GM19452 (cell line): ENCODE measurements around the gene GARIN5A.

Experiments used
- ATAC-seq: cut with Tn5 transposase; IDR thresholded peaks from one replicate; pipeline ENCODE4 v1.9.1; 2021; ENCODE audit not compliant: unreplicated experiment

The GARIN5A gene

DNA sequence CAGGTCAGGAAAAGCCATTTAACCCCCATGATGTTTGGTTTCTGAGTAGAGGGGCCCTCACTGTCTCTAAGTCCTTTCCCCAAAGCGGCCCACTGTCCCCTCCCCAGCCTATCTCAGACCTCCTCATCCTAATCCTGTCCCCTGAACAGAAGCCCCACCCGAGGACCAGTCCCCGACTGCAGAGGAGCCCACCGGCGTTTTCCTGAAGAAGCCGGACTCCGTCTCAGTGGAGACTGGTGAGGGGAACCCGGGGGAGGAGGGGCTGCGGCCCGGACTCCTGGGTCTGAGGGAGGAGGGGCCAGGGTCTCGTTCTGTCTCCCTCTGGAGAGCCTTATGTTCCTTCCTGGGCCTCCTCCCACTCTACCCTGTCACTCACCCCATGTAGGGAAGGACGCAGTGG lies 41.0 kb downstream of the GARIN5A start:
- ATAC-seq: no peak

DNA sequence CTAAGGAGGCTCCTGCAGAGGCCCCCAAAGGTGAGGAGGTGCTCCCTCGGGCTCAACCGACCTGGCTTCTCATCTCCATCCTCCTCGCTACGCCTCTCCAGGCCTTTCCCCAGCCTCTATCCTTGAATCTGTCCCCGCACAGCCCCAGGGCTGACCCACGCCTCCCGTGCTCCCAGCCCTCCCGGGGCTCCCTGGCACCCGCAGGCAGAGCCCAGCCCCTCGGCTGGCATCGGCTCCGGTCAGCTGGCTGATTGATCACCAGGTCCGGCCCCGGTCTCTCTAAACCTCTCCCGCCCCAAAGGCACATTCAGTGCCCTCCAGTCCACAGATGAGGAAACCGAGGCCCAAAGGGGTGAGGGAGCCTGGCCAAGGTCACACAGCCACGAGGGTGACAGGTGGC lies 41.4 kb downstream of the GARIN5A start:
- no peak for ATAC-seq

DNA sequence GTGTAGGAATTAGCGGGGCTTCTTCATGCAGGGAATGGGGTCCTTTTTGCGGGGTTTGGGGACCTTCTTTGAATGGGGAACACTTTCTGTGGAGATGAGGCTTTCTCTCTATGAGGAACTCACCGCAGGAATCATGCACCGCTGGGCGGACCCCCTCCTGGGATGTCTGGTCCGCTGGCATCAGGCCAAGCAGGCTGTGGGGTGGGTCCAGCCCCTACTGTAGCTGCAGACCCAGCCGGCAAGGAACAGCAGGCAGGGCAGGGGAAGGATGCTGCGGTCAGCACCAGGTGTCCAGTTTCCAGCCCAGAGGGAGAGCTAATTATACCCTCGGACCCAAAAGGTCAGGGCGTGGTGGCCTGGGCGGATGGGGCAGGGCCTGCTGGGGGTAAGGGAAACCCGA lies 42.1 kb downstream of the GARIN5A start:
- ATAC-seq: no peak

DNA sequence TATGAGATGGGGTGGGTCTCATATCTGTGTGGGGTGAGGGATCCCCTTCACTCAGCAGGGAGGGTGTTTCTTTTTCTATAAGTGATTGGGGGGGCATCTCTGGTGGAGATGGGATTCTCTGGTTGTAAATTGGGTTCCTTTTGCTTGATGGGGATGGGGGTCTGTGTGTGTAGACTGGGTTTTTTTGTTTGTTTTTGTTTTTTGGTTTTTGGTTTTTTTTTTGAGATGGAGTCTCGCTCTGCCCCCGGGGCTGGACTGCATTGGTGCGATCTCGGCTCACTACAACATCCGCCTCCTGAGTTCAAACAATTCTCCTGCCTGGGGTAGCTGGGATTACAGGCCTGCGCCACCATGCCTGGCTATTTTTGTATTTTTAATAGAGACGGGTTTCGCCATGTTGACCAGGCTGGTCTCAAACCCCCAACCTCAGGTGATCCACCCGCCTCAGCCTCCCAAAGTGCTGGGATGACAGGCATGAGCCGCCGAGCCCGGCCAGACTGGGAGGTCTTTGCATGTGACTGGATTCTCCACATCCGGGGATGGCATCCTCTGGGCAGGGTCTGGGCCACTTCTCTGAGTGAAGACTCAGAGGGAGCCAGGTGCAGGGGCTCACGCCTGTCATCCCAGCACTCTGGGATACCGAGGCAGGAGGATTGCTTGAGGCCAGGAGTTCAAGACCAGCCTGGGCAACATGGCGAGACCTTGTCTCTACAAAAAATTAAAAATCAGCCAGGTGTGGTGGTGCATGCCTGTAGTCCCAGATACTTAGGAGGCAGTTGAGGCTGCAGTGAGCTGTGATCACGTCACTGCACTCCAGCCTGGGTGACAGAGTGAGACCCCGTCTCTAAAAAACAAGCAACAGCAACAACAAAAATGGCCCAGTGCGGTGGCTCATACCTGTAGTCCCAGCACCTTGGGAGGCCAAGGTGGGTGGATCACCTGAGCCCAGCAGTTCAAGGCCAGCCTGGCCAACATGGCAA lies 43.2 kb downstream of the GARIN5A start:
- ATAC-seq: no peak

DNA sequence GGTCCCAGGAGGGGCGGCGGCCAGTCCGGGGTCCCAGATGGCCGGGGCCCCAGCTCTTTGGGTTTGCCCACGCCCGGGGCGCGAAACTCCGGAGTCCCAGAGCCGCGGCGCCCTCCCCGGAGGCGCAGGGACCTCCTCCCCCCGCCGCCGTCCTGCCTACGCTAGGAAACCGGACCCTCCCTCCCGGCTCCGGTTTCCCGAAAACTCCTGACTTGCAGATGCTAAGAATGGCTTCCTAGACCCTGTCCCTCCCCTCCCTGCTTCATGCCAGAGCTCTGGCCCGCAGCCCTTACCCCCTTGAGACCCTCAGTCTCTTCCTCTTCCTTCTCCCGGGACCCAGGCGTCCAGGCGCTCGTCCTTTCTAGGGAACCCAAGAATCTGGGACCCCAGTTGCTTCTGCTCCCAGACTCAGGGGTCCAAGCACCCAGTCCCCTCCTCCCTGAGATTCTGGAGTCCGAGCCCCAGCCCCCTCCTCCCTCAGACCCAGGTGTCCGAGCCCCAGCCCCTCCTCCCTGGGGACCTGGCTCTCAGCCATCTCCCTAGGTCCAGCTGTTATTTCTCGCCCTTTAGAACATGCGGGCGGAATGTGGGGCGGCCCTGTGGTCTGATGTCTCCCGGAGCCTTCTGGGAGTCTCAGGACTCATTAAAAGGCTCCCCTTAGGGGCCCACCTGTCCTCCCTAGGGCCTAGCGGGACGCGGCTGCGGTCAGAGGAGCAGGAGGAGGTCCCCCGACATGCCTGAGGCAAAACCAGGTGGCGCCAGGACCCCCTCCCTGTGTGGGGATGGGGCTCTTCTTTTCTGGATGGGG lies 44.2 kb downstream of the GARIN5A start, which contains the start of gene MYBPC2:
MYBPC2 (plus strand) TSS at position 672 of the 808 bp plus-strand sequence; CDS start at position 734, 62 bp downstream.
- ATAC-seq: no peak

DNA sequence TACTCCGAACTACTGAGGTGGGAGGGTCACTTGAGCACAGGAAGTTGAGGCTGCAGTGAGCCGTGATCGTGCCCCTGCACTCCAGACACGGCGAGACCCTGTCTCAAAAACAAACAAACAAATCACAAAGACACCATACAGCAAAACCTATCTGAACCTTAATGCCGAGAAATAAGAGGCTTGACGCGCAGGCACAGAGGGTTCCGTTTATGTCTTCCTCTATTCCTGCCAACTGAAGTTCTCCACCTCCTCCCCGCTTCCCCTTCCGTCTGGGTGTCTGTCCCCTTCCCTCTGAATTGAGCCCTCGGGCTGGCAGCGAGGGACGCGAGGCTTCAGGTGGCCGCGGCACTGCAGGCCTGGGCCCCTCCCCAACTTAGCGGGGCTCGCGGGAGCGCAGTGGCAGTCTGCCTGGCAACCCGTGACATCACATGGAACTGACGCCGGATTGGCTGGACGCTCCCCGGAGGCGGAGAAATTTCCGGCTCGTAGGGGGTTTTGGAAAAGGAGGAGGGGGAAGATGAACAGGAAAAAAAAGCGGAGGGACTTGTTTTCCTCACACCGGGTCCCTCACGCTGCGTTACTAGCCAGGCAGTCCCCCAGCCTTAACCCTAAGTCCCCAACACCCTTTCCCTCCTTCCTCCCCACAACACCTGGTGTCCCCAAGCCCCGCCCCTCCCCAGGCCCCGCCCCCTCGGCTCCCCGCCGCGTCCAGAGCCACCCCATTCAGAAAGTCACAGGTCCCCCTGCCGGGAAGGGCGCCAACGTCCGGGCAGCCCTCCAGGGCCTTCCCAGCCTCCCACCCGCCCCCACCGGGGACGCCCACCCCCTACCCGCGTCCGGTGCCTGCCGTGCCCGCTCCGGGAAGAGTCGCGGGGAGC lies 45.1 kb downstream of the GARIN5A start:
- ATAC-seq: no peak

DNA sequence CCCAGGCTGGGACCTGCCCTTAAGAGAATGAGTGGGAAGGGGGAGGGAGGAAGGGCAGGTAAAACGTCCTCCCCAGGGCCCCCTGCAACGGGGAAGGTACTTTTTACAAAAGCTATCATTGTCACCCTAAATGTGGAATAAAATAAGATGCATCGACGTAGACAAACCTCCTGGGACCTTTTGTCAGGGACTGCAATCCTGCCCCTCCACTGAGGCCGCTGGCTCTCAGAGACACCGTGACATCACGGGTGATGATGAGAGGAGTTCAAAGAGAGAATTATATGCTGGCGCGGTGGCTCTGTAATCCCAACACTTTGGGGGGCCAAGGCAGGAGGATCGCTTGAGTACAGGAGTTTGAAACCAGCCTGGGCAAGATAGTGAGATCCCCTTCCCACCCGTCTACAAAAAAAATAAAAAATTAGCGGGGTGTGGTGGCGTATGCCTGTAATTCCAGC lies 45.7 kb downstream of the GARIN5A start:
- ATAC-seq: no peak

DNA sequence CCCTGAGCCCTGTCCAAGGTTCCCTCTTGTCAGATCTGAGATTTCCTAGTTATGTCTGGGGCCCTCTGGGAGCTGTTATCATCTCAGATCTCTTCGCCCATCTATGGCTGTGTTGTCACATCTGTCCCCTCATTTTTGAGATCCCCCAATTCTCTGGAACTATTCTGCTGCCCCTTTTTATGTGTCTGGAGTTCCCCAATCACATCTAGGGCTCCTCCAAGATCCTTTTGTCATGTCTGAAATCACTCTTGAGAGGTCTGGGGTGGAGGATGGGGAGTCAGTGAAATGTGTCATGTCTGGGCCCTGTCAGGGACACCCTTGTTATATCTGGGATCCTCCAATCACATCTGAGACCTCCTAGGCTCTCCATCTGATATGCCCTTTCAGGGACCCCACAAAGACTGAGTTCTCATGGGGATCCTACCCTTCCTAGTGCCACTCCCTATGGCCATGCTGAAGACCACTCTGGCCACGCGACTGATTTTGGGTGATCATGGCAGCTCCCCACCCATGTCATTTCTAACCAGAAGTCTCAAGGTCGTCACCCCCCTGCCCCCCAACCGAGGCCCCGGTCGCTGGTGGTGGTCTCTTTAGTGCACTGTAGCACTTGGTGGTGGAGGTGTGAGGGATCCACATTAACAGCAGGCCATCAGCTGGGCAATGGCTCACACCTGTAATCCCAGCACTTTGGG lies 47.7 kb downstream of the GARIN5A start:
- no peak for ATAC-seq

DNA sequence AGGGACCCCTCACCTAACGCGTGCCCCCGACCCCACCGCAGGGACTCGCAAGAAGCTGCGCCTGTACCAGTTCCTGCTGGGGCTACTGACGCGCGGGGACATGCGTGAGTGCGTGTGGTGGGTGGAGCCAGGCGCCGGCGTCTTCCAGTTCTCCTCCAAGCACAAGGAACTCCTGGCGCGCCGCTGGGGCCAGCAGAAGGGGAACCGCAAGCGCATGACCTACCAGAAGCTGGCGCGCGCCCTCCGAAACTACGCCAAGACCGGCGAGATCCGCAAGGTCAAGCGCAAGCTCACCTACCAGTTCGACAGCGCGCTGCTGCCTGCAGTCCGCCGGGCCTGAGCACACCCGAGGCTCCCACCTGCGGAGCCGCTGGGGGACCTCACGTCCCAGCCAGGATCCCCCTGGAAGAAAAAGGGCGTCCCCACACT lies 48.6 kb downstream of the GARIN5A start:
- ATAC-seq: no peak

DNA sequence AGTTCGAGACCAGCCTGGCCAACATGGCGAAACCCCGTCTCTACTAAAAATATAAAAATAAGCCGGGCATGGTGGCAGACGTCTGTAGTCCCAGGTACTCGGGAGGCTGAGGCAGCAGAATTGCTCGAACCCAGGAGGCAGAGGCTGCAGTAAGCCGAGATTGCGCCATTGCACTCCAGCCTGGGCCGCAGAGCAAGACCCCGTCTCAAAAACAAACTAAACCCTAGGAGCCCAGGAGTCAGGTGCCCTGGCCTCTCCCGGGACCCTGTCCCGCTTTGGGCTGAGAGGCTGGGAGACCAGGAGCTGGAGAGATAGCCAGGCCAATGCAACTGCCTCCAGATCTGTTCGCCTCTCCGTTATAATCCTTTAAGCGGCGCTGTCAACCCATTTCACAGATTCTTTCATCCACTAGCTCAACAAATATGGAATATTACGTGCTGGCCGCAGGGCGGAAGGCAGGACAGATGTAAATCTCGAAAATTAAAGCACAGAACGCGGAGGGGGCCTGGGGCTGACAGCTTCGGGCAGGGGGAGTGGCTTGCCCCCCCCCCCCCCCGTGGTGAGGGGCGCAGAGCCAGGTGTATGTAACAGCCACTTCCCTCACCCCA lies 49.2 kb downstream of the GARIN5A start:
- no peak for ATAC-seq

DNA sequence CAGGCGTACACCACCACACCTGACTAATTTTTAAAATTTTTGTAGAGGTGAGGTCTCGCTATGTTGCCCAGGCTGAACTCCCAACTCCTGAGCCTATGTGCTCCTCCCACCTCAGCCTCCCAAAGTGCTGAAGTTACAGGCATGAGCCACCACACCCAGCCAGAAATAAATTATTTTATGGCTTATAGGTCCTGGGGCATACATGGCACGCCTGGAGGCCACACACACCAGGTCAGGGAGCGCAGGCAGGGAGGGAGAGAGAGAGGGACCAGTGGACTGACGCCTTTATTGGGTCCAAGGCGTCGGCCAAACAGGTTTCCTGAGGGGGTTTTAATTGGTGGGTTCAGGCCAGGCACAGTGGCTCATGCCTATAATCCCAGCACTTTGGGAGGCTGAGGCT lies 51.1 kb downstream of the GARIN5A start:
- ATAC-seq: no peak

DNA sequence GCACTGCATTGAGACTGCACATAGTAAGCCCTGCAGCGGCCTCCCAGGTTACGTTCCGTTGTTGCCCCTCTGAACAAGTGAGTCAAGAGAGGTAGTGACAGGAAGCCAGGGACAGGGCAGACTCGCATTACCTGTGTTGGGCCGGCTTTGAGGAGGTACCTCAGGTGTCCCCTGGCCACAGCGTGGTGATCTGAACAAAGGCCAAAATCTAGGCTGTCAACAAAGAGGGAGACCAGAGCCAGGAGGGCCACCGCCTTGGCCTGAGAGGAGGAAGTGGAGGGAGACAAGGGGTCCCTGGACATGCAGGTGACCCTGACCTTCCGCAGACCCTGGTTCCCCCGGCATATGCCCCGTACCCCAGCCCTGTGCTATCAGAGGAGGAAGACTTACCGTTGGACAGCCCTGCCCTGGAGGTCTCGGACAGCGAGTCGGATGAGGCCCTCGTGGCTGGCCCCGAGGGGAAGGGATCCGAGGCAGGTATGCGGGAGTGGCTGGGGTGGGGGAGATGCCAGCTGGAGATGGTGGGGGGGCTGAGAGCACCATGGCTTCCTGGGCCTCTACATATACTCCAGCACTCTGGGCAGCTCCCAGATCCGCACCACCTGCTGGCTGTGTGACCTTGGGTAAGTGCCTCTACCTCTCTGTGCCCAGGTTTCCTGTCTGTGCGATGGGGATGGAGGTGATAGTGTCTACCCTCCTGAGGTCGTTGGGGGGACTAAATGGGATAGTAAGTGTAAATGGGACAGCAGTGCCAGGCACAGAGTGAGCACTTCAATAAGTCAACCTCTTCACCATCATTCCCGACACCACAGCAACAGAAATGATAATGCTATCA lies 53.2 kb downstream of the GARIN5A start:
- ATAC-seq: no peak

DNA sequence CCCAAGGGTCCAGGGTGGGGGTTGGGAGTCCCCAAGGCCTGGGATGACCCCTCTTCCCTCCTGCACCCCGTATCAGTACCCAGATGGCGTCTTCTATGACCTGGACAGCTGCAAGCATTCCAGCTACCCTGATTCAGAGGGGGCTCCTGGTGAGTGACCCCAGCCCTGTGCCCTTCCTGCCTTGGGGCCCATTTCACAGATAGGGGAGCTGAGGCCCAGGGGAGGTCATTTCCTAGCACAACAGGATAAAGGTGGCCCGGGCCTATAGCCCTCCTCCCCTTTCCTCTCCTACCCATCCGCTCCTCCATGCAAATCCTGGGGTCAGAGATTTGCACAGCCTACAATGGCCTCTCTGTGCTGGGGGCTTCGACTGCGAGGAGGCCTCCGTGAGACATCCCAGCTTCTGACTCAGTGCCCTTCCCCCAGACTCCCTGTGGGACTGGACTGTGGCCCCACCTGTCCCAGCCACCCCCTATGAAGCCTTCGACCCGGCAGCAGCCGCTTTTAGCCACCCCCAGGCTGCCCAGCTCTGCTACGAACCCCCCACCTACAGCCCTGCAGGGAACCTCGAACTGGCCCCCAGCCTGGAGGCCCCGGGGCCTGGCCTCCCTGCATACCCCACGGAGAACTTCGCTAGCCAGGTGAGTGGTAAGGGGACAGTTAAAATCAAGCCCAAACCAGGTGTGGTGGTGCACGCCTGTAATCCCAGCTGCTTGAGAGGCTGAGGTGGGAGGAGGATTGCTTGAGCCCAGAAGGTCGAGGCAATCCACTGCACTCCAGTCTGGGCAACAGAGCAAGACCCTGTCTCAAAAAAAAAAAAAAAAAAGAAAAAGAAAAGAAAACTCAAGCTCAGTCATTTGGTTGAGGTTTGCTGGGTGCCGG lies 54.0 kb downstream of the GARIN5A start:
- ATAC-seq: no peak

DNA sequence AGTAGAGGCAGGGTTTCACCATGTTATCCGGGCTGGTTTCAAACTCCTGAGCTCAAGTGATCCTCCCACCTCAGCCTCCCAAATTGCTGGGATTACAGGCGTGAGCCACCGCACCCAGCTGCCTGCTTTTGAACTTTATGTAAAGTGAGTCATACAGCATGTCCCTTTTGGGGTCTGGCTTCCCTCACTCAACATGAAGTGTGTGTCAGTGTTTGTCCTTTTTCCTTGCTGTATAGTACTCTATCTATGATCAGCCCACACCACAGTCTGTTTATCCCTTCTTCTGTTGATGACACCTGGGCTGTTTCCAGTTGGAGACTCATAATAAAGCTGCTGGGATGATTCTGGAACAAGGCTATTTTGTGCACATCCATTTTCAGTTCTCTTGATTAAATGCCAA lies 55.8 kb downstream of the GARIN5A start:
- no peak for ATAC-seq

DNA sequence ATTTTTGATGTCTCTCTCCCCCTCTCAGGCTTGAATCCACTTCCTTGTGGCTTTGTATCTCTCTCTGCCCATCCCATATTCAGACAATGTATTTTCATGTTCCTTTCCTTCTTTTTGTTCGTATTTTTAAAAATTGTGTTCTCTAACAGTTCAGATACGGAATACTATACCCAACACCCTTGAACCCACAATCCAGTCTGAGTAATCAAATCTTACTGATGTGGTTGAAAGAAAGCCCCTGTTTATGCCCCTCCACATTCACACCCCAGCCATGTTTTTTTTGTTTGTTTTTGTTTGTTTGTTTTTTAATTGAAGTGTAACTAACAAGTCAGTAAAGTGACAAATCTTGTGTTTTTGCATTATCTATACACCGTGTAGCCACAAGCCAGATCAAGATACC lies 56.5 kb downstream of the GARIN5A start:
- ATAC-seq: no peak

DNA sequence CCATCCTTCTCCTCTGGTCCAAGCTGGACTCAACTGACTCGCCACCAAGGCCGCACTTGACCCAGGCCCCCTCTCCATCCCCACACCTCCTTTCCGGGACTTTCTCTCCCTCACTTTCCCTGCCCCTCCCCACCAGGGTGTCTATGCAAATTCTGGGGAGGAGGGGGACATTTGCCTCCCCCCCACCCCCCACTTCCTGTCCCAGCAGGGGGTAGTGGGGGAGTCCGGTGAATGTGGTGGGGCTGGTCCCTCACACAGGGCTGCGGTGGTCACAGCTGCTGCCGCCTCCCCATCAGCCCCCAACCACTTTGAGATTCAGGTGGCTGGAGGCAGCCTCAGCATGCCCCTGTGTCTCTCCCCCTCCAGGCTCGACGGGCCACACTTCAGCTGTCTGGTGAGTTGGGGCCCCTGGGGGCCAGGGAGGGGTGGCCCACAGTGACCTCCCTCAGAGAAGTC lies 57.0 kb downstream of the GARIN5A start:
- ATAC-seq: no peak

DNA sequence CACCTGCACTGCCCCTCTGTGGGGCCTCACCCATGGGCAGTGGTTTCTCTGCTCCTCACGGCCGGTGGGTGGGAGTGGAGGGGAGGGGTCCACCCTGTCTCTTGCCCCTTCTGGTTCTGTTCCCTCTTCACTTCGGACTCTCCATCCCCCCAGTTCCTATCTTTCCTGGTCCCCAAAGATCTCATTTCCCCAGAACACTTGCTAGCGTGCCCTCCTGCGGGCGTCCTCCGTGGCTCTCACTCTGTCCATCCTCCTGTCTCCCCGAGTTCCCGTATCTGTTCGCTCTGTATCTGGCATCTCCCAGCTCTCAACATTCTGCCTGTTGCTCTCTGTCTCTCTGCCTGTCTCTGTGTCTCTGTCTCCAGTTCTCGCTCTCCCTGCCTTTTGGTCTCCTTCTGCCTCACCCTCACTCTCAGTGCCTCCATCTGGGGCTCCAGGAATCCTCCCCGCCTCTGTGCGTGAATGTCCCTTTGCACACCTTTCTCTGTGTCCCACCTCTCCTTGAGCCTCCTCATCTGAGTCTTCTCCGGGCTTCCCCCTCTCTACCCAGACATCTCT lies 57.5 kb downstream of the GARIN5A start:
- no peak for ATAC-seq
